ENCODE results near the gene GJC1. TPM values are rescaled to one million over a fixed set of nuclear protein-coding genes. Genes with fewer than 3 reads are reported as not detected.

GJC1 gene
- total RNA-seq, 1 experiment from 2014 or later, result 15.4 TPM

DNA sequence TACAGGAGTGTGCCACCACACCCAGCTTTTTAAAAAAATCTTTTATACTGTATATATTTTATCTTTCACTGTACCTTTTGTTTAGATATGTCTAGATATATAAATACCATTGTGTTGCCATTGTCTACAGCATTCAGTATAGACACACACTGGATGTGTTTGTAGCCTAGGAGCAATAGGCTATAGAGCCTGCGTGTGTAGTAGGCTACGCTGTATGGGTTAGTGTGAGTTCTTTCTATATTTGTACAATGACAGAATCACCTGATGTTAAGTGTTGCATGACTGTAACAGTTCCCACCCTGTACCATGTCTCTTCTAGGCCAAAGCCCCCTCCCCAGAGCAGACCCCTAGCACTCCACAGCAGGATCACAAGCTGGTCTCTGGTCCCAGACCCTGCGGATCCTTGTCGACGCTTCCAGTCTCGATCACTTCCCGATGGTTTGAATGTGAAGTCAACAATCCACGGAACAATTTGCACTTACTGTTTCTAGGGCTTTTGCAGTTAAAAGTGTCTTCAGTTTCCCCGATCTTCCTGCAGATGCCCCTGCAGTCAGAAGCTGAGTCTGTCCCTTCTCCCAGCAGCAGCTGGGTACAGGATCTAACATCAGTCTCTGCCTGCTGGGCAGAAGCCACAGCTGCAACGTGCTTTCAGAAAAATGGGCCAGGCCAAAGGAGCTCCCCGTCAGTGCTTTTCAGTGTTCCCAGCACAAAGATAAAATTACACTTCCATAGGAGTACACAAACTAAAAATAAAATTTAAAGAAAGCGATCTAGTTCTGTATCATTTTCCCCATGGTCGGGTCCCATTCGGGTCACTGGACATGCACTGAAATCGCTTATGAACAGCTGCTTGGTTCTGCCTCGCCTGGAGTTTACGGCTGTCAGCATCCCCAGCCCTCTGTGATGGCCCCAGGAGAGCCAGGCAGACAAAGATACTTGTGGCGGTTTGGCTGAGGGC, 35.9 kb downstream of the GJC1 start:
- Histone ChIP-seq H3K27me3 (no peaks in the 10 kb centered on the region), H3K9me3 (no peaks in the 10 kb centered on the region), H3K4me3 (no peak overlapping the region), H3K36me3 (peaks cover 29% of the 10 kb centered on the region)
- no peak for DNase-seq

DNA sequence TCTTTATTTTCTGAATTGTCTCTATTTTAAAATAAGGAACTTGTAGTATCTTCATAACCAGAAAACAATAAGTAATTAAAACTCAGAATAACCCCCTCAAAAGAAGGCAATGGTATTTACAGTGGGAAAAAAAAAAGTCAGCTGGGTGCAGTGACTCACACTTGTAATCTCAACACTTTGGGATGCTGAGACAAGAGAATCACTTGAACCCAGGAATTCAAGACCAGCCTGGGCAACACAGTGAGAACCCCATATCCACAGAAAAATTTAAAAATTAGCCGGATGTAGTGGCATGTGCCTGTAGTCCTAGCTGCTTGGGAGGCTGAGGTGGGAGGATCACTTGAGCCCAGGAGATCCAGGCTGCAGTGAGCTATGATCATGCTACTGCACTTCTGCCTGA, 37.8 kb downstream of the GJC1 start:
- peaks cover 13% of the 10 kb centered on the region for H3K36me3 ChIP-seq
- no peaks in the 10 kb centered on the region for H3K27me3 ChIP-seq

DNA sequence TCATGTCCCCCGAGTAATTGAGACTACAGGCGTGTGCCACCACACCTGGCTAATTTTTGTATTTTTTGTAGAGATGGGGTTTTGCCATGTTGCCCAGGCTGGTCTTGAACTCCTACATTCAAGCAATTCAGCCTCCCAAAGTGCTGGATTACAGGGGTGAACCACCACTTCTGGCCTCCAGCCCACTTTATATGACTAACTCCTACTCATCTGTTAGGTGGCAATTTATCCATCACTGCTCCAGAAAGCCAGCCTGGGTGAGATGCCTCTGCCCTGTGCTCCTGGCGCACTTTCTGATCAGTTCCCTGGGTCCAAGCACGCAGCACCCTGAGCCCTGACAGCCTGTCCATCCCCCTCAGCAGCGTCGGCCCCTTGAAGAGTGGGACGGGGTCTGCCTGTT, 41.9 kb downstream of the GJC1 start:
- DNase-seq, result no peak
- H3K4me3 ChIP-seq, result no peak overlapping the region

More for the DNA sequence above, 37.8 kb downstream of the GJC1 start:
- DNase-seq, result no peak
- Histone ChIP-seq H3K4me3 (no peak overlapping the region), H3K9me3 (no peaks in the 10 kb centered on the region)

GRCh38 chr17:44787271-44787940, 42.7 kb downstream of the GJC1 start:
- Histone ChIP-seq H3K36me3 (no peaks in the 10 kb centered on the region), H3K9me3 (no peaks in the 10 kb centered on the region), H3K4me3 (no peak overlapping the region), H3K27me3 (no peaks in the 10 kb centered on the region)
- DNase-seq, result no peak

More for the DNA sequence above, 41.9 kb downstream of the GJC1 start:
- Histone ChIP-seq H3K9me3 (no peaks in the 10 kb centered on the region), H3K36me3 (no peaks in the 10 kb centered on the region), H3K27me3 (no peaks in the 10 kb centered on the region)

DNA sequence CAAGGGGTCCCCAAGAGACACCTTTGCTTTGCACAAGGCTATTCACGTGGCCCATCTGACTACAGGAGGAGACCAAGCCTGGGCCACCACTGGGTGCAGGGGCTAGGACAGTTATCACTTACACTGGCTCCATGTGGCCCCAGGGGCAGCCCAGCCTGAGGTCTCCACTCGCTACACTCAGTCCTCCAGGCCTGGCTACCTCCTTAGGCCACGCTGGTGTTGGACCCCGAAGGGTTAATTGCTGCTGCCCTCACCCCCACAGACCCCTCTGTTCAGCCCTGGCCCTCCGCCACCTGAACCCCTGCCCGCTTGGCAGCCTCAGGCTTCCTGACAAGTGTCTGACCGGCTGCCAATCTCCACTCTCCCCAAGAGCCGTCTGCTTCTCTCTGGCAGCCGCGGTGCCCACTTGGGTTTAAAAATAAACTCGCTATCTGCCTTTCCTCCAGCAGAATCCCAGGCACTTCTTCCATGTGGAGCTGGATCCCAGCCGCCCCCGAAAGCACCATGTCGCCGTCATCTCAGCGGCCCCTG, 43.5 kb downstream of the GJC1 start:
- no peaks in the 10 kb centered on the region for H3K36me3 ChIP-seq
- H3K9me3 ChIP-seq, result no peaks in the 10 kb centered on the region
- H3K4me3 ChIP-seq, result no peak overlapping the region
- no peak for DNase-seq
- no peaks in the 10 kb centered on the region for H3K27me3 ChIP-seq

DNA sequence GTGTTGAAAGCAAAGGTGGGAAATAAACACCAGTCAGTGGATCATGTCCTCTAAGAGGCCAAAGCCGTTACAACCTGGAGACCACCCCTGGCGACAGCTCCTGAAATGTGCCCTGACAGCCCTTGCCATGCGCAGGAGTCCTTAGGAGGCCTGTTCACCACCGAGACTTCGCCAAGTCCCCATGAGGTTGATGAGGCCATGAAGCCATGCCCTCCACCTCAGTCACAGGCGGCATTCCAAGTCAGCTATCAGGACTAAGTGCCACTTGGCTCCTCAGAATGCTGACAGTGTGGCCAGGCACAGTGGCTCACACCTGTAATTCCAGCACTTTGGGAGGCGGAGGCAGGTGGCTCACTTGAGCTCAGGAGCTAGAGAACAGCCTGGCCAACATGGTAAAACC, 44.2 kb downstream of the GJC1 start:
- H3K27me3 ChIP-seq, result no peaks in the 10 kb centered on the region
- no peaks in the 10 kb centered on the region for H3K36me3 ChIP-seq
- H3K9me3 ChIP-seq, result no peaks in the 10 kb centered on the region
- H3K4me3 ChIP-seq, result no peak overlapping the region
- no peak for DNase-seq

DNA sequence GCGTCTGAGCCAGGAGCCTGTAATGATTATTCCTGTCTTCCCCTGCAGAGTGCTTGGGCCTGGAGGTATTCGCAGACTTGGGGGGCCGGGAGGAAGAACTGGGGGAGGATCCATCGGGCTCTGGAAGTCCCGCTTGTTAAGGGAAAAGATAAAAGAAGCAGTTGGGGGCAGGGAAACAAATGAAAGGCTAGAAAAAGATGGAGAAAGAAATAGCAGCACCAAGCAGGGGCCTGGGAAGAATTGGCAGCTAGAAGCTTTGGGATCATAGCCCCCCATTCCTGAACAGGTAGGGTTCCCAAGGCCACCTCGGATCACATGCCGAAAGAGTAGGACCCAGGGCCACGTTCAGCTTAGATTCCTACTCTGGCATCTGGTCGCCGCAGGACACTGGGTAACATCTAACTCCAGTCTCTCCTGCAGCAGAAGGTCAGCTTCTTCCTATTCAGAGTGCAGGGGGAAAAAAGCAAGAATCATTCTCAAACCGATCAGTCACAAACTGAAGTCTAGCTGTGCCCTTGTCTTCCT, 47.7 kb downstream of the GJC1 start:
- DNase-seq, result no peak
- Histone ChIP-seq H3K27me3 (no peaks in the 10 kb centered on the region), H3K9me3 (no peaks in the 10 kb centered on the region), H3K36me3 (no peaks in the 10 kb centered on the region), H3K4me3 (no peak overlapping the region)

GRCh38 chr17:44781551-44782325, 48.3 kb downstream of the GJC1 start:
- Histone ChIP-seq H3K9me3 (no peaks in the 10 kb centered on the region), H3K36me3 (no peaks in the 10 kb centered on the region), H3K27me3 (no peaks in the 10 kb centered on the region), H3K4me3 (no peak overlapping the region)
- DNase-seq, result no peak

DNA sequence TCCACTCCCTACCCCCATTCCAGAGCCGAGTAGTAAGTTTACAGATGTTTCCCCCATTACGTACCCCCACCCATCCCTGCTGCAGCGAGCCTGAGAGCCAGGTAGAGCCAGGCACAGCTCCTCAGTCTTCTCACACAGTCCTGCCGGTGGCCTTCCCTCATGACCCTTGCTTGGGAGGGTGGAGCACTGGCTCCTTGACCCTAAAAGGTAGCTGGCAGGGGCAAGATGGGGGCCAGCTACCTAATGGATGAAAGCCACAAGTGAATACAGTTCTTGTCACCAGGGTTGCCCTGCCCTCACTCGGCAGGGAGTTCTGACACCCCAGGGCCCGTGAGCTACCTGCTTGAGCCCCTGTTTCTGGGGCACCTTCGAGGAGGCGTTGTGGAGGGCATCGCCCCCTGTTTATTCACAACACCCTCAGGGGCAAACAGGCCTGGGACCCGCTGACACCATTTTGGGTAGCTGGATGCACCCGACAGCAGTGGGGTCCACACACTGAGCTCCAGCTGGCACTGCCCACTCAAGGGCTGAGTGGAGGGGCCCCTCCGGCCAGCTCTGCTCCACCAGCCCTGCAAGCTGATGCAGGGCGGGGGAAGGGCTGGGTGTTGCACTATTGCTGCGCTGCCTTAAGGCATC, 49.1 kb downstream of the GJC1 start:
- no peaks in the 10 kb centered on the region for H3K9me3 ChIP-seq
- DNase-seq, result no peak
- no peak overlapping the region for H3K4me3 ChIP-seq
- no peaks in the 10 kb centered on the region for H3K36me3 ChIP-seq
- no peaks in the 10 kb centered on the region for H3K27me3 ChIP-seq

- no peaks in the 10 kb centered on the region for H3K36me3 ChIP-seq
- no peaks in the 10 kb centered on the region for H3K27me3 ChIP-seq
- H3K4me3 ChIP-seq, result no peak overlapping the region
- DNase-seq, result no peak
- H3K9me3 ChIP-seq, result no peaks in the 10 kb centered on the region
These were observed 49.9 kb downstream of the GJC1 start for GRCh38 chr17:44780161-44780560.

DNA sequence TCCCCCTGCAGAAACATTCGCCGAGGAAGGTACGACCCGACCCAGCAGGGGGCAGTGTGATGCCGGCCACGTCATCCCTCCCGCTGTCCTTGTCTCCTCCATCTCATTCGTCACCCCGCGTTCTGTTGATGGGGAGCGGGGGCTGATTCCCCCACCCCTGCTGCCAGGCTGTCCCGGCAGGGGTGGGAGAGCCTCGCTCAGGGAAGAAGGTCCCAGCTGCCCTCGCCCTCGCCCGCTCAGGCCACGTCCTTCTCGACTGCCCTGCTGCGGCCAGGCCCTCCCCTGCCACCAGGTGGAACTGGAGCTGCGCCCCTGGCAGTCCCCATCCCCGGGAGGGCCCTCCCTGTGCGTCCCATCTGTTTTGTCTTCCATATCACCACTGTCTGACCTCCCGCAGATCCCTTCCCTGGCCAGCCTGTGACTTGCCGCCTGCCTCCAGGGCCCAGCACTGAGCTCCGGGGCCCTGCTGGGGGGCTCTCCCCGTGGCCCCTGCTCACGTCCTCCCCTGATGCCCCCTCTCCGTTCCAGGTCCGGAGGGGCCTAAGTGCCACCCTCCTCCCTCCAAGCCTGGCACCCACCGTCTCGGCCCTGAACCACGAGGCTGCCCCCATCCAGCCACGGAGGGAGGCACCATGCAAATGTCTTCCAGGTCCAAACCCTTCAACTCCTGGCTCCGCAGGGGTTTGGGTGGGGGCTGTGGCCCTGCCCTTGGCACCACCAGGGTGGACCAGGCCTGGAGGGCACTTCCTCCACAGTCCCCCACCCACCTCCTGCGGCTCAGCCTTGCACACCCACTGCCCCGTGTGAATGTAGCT, 50.7 kb downstream of the GJC1 start:
- DNase-seq, result peak; percentile 76
- no peaks in the 10 kb centered on the region for H3K9me3 ChIP-seq
- H3K4me3 ChIP-seq, result peak overlapping the region; percentile 24
- H3K36me3 ChIP-seq, result no peaks in the 10 kb centered on the region
- no peaks in the 10 kb centered on the region for H3K27me3 ChIP-seq

- peaks cover under 1% of the 10 kb centered on the region for H3K27me3 ChIP-seq
- no peak overlapping the region for H3K4me3 ChIP-seq
- no peaks in the 10 kb centered on the region for H3K36me3 ChIP-seq
- DNase-seq, result no peak
- H3K9me3 ChIP-seq, result no peaks in the 10 kb centered on the region
These were observed 51.4 kb downstream of the GJC1 start for GRCh38 chr17:44778656-44779210.

DNA sequence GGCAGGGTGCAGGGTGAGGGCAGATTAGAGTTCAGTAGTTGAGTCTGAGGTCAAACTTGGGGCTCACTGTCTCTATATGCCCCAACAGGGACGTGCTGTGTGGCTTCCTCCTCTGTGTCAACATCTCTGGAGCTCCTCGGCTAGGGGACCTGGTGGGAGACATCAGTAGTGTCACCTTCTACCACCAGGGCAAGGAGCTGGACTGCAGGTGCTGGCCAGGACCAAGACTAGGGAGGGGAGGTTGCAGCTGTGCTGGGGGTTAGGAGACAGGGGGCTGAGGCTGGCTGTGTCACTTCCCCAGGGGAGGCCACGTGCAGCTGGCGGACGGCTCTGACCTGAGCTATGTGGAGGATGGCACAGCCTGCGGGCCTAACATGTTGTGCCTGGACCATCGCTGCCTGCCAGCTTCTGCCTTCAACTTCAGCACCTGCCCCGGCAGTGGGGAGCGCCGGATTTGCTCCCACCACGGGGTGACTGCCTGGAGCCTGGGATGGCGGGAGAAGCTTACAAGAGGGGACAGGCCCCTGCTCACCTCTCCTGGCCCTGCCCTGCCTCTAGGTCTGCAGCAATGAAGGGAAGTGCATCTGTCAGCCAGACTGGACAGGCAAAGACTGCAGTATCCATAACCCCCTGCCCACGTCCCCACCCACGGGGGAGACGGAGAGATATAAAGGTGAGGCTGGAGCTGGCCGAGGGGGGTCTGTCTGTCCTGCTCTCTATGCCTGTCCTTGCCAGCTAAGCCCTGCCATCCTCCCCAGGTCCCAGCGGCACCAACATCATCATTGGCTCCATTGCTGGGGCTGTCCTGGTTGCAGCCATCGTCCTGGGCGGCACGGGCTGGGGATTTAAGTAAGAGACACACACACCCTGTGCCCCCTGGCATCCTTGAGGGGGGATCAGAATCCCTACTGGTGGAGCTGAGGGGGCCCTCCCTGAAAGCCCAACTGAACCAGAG, 52.4 kb downstream of the GJC1 start:
- Histone ChIP-seq H3K4me3 (no peak overlapping the region), H3K36me3 (no peaks in the 10 kb centered on the region), H3K27me3 (peaks cover 9% of the 10 kb centered on the region), H3K9me3 (no peaks in the 10 kb centered on the region)
- DNase-seq, result no peak

- H3K27me3 ChIP-seq, result peaks cover 9% of the 10 kb centered on the region
- H3K36me3 ChIP-seq, result no peaks in the 10 kb centered on the region
- no peak overlapping the region for H3K4me3 ChIP-seq
- no peaks in the 10 kb centered on the region for H3K9me3 ChIP-seq
- DNase-seq, result no peak
These were observed 53.3 kb downstream of the GJC1 start for GRCh38 chr17:44776628-44777393.
